Ascending aorta (tissue), 2 donors: ENCODE results near the gene PROSER3. TPM values are rescaled to one million over a fixed set of nuclear protein-coding genes. Genes with fewer than 3 reads are reported as not detected.

ENCODE experiments used
- DNase-seq, 2 donors: peaks; one replicate each; pipeline ENCODE4 v3.0.0-alpha.2; 2019; ENCODE audit warnings: low spot score in 2 of 2
- H3K27ac ChIP-seq, 2 donors: fragments of 200-600 bp; sonication (generic); one replicate each; pipeline ENCODE4 v1.5.1; 2016 to 2017; ENCODE audit warnings: mild to moderate bottlenecking in 1 of 2
- H3K27me3 ChIP-seq: fragments of 200-600 bp; sonication (generic); one replicate; pipeline ENCODE4 v1.5.1; 2017
- H3K36me3 ChIP-seq, 2 donors: fragments of 200-600 bp; sonication (generic); one replicate each; pipeline ENCODE4 v1.5.1; 2016
- H3K4me1 ChIP-seq, 2 donors: fragments of 200-600 bp; sonication (generic); one replicate each; pipeline ENCODE4 v1.5.1; 2016 to 2017; ENCODE audit warnings: mild to moderate bottlenecking in 1 of 2
- H3K4me3 ChIP-seq, 2 donors: fragments of 200-600 bp; sonication (generic); one replicate each; pipeline ENCODE4 v1.5.1; 2016 to 2017; ENCODE audit warnings: mild to moderate bottlenecking in 1 of 2
- H3K9me3 ChIP-seq, 2 donors: fragments of 200-600 bp; sonication (generic); one replicate each; pipeline ENCODE4 v1.5.1; 2016
- intact Hi-C: fragments of 100-400 bp; cut with DNase I; formaldehyde crosslinking; loops from one replicate; pipeline ENCODE4 v1.15.1; 2023
- total RNA-seq: library from RNA; depleted of rRNA; stranded (reverse); fragments of >200 nt; gene quantifications from one replicate; pipeline ENCODE4 v1.1.0, GENCODE V29; 2016
- TF ChIP-seq, protein P1 (sequence below), 3 experiments: fragments of 200-600 bp in 2 of 3; fragments of 450-650 bp in 1 of 3; sonication (generic) in 2 of 3; IDR thresholded peaks; one replicate each; pipeline ENCODE4 v1.5.1; 2016 to 2019; ENCODE audit warnings: antibody characterized with exemption in 3 of 3, mild to moderate bottlenecking in 1 of 3, moderate library complexity in 1 of 3

Gene PROSER3
- total RNA-seq, 1 donor from 2014 or later = 6.5 TPM

DNA sequence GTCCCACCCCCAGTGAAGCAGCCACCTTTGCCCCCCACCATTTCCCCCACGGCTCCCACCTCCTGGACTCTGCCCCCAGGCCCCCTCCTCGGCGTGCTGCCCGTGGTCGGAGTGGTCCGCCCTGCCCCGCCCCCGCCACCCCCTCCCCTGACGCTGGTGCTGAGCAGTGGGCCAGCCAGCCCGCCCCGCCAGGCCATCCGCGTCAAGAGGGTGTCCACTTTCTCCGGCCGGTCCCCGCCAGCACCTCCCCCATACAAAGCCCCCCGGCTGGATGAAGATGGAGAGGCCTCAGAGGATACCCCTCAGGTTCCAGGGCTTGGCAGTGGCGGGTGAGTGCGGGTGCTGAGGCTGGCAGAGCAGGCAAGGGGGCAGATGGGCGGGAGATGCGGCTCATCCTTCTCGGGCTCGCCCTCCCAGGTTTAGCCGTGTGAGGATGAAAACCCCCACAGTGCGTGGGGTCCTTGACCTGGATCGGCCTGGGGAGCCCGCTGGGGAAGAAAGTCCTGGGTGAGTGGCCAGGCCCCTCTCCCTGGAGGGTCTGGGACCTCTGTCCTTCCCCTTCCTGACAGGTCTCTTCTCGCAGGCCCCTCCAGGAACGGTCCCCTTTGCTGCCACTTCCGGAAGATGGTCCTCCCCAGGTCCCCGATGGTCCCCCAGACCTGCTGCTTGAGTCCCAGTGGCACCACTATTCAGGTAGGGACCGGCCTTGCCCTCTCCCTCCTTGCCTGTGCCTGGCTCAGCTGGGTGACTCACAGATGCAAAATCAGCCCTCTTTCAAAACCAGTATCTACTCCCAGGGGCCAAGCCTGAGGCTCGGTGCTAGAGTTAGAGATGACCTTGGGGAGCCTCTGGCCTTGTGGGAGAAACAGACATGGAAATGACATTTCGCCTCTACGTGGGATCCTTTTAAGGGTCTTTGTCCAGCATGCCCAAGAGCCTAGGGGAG is 24.5 kb upstream of the PROSER3 start:
- H3K27me3 ChIP-seq = no peaks in the 10 kb centered on the region
- intact Hi-C loops = no loop called here
- no peak overlapping the region for H3K27ac ChIP-seq
- H3K36me3 ChIP-seq = peaks cover 78 to 94% of the 10 kb centered on the region in 2 donors
- no peak overlapping the region for H3K4me3 ChIP-seq
- no peak for DNase-seq
- no peaks in the 10 kb centered on the region for H3K4me1 ChIP-seq
- H3K9me3 ChIP-seq = no peaks in the 10 kb centered on the region
- TF ChIP-seq, protein P1, sequence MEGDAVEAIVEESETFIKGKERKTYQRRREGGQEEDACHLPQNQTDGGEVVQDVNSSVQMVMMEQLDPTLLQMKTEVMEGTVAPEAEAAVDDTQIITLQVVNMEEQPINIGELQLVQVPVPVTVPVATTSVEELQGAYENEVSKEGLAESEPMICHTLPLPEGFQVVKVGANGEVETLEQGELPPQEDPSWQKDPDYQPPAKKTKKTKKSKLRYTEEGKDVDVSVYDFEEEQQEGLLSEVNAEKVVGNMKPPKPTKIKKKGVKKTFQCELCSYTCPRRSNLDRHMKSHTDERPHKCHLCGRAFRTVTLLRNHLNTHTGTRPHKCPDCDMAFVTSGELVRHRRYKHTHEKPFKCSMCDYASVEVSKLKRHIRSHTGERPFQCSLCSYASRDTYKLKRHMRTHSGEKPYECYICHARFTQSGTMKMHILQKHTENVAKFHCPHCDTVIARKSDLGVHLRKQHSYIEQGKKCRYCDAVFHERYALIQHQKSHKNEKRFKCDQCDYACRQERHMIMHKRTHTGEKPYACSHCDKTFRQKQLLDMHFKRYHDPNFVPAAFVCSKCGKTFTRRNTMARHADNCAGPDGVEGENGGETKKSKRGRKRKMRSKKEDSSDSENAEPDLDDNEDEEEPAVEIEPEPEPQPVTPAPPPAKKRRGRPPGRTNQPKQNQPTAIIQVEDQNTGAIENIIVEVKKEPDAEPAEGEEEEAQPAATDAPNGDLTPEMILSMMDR (IDR thresholded peaks at IDR 0.05) = no peak

DNA sequence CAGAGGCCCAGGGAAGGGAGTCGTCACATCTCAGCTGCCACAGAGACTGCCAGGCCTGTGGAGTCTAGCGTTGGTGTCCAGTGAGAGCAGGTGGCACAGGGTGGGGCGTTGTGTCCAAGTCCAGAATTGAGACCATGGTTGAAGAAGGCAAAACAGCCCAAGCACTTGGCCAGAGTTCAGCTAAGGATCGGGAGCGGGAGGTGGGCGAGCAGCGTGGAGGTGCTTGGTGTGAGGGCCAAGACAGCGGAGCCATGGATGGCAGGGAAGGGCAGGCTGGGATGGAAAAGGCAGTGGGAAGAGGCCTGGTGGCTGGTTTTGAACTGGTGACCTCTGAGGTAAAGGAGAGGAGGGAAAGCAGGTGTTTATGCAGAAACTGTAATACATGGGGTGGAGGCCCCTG is 23.7 kb upstream of the PROSER3 start:
- DNase-seq = no peak
- Histone ChIP-seq H3K27ac (no peak overlapping the region), H3K4me1 (no peaks in the 10 kb centered on the region), H3K9me3 (no peaks in the 10 kb centered on the region), H3K4me3 (no peak overlapping the region), H3K36me3 (peaks cover 70 to 89% of the 10 kb centered on the region in 2 donors), H3K27me3 (no peaks in the 10 kb centered on the region)
- TF ChIP-seq, protein P1 (IDR thresholded peaks at IDR 0.05) = no peak
- intact Hi-C loops = no loop called here

DNA sequence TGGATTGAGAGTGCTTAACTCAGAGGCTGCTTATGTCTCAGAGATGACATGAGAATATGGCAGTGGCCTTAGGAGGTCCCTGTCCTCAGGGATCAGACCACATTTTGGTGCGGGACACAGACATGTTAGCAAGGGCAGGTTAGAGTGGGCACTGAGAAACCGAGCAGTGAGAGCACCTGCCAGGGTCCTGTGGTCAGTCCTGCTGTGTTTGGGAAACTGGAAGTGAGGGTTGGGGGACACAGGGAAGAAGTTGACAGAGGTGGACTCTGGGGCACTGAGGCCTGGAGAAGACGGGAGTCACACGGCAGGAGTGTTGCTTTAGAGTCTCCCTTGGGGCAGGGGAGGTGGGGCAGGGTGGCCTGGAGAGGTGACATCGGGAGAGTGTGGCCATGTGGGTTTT is 23.1 kb upstream of the PROSER3 start:
- TF ChIP-seq, protein P1 (IDR thresholded peaks at IDR 0.05) = no peak

DNA sequence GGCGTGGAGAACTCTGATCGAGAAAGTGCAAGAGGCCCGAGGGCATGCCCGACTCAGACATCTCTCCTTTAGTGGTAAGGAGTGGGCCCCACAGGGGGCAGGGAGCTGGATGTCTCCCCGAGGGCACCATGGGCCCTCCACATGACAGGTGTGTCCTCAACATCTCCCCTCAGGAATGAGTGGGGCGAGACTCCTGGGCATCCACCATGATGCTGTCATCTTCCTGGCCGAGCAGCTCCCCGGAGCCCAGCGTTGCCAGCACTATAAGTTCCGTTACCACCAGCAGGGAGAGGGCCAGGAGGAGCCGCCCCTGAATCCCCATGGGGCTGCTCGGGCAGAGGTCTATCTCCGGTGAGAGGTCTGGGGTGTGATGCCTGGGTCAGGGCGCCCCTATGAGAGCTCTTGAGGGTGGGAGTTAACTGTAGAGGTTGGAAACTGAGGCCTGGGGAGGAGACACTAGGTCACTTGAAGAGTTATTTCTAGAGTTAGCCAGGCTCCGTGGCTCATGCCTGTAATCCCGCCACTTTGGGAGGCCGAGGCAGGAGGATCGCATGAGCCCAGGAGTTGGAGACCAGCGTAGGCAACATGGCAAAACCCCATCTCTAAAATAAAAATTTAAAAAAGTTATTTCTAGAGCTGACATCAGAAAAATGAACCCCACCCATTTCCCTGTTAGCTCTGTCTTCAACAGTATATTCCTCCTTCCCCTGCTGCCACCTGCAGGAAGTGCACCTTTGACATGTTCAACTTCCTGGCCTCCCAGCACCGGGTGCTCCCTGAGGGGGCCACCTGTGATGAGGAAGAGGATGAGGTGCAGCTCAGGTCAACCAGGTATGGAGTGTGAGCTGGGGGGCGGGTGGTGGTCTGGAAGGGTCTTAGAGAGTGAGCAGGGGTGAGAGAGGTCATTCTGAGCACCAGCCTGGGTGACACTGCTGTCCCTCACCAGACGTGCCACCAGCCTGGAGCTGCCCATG is 20.8 kb upstream of the PROSER3 start:
- H3K27me3 ChIP-seq = no peaks in the 10 kb centered on the region
- intact Hi-C loops = no loop called here
- no peaks in the 10 kb centered on the region for H3K9me3 ChIP-seq
- peaks cover 5 to 12% of the 10 kb centered on the region in 2 donors for H3K4me1 ChIP-seq
- DNase-seq = no peak
- H3K36me3 ChIP-seq = peaks cover 40 to 60% of the 10 kb centered on the region in 2 donors
- H3K4me3 ChIP-seq = no peak overlapping the region
- TF ChIP-seq, protein P1 (IDR thresholded peaks at IDR 0.05) = no peak
- H3K27ac ChIP-seq = no peak overlapping the region

More for the DNA sequence above, 23.1 kb upstream of the PROSER3 start:
- Histone ChIP-seq H3K4me3 (no peak overlapping the region), H3K27me3 (no peaks in the 10 kb centered on the region), H3K9me3 (no peaks in the 10 kb centered on the region), H3K36me3 (peaks cover 64 to 83% of the 10 kb centered on the region in 2 donors), H3K27ac (no peak overlapping the region), H3K4me1 (peaks cover 3 to 4% of the 10 kb centered on the region in 2 donors)
- intact Hi-C loops = no loop called here
- DNase-seq = no peak

DNA sequence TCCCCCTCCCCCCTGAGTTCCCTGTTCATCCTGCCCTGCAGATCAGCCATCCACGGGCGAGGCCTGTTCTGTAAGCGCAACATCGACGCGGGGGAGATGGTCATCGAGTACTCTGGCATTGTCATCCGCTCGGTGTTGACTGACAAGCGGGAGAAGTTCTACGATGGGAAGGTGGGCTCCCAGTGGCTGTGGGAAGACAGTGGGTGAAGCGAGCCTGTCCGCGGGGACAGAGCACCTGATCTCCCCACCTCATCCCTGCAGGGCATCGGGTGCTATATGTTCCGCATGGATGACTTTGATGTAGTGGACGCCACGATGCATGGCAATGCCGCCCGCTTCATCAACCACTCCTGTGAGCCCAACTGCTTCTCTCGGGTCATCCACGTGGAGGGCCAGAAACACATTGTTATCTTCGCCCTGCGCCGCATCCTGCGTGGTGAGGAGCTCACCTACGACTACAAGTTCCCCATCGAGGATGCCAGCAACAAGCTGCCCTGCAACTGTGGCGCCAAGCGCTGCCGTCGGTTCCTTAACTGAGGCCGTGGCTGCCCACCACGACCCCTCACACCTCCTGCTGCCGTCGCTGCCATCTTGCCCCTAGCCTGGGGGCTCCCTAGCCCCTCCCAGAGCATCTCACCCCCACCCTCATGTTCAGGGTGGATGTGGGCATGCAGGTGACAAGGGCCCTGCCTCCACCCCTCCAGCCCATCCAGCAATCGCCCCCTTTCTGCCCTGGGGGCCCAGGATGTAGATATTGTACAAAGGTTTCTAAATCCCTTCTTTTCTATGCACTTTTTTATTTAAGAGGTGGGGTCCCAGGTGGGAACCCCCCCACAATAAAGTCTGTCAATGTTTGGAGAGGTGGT is 19.7 kb upstream of the PROSER3 start:
- TF ChIP-seq, protein P1 (IDR thresholded peaks at IDR 0.05) = no peak
- no peak overlapping the region for H3K27ac ChIP-seq

More for the DNA sequence above, 19.7 kb upstream of the PROSER3 start:
- Histone ChIP-seq H3K9me3 (no peaks in the 10 kb centered on the region), H3K4me3 (no peak overlapping the region), H3K27me3 (no peaks in the 10 kb centered on the region), H3K36me3 (peaks cover 34 to 51% of the 10 kb centered on the region in 2 donors), H3K4me1 (peaks cover 5 to 12% of the 10 kb centered on the region in 2 donors)
- intact Hi-C loops = no loop called here
- DNase-seq = no peak
